GM21390 (cell line): Measurements from ENCODE around the gene HACD1.
A peak's percentile ranks its signal among the peaks of the same experiment; 100 is the strongest.

ENCODE experiments used
- ATAC-seq: cut with Tn5 transposase; IDR thresholded peaks from one replicate; pipeline ENCODE4 v1.9.1; 2021; ENCODE audit not compliant: unreplicated experiment

HACD1 gene

DNA sequence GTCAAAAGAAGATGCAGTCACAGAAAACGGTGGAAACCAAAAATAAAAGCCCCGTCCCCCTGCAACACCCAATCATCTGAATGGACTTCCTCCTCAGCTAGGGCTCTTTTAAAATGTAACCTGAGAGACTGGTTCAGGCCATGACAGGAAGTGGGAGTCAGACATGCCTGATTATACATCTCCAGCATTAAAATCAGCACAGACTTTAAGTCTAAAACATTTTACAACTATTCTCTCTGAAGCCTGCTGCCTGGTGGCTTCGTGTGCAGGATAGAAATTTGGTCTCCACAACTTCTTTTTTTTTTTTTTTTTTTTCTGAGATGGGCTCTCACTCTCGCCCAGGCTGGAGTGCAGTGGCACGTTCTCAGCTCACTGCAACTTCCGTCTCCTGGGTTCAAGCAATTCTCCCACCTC lies 30.3 kb downstream of the HACD1 start:
- ATAC-seq, result peak; percentile 55

DNA sequence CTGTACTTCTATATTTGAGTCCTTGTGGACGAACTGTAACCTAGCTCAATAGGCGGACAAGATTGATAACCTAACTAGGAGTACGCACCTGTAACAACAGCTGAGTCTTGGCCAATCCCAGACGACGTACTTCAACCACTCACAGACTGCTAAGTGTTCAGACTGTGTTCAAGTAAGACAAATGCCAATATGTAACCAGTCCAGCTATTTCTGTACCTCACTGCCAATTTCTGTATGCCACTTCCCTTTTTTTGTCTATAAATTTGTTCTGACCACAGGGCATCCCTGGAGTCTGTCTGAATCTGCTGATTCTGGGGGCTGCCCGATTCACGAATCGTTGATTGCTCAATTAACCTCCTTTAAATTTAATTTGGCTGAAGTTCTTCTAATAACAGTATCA lies 32.2 kb downstream of the HACD1 start:
- peak; percentile 77 for ATAC-seq

DNA sequence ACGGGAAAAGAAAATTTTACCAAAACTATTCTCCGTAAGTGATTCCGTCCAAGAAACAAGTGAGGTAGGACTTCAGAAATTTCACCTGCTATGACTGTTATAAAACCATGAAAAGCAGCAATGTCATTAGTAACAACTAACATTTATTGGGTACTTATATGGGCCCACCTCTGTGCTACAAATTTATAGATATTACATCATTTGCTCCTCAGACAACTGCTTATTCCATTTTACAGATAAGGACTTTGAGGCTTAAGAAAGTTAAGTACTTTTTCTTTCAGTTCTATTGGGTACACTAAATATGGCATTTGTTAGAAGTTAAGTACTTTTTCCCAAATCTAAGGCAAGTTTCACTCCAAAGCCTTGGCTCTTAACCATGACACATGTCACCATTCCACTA lies 36.3 kb downstream of the HACD1 start:
- no peak for ATAC-seq

DNA sequence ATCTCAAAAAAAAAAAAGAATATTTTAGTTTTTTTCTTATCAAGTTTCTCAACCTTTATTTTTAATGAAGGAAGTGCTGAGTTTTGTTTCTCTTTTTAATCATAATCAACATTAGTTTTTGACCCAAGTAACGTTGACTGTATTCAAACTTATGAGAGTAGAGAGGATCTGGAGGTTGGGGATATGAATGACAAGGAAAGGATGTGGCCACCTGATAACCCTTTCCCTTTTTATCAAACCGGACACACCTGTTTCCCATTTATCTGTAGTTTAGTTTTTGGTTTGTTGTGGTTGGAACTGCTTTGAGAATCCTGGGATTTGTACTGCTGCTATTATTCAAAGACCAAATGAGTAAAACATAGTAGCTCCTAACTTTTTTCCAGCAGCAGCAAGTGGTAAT lies 38.6 kb downstream of the HACD1 start:
- ATAC-seq, result no peak

DNA sequence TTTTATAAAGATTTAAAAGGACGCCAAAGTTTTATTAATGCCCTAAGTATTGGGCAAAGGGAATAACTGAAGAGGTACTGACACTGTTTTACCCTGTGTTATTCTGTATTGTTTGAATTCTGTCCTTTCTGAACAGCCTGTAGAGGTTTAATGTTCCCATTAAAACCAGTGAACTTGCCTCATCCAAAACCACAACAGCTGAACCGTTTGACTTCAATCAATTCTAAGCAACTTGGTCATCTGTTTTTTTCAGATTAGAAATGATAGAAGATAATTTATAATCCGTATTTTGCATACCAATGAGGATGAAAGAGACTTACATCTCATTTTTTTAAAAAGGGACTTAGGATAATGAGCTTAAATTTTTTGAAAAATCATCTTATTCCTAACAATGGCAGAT lies 40.4 kb downstream of the HACD1 start:
- ATAC-seq, result no peak

DNA sequence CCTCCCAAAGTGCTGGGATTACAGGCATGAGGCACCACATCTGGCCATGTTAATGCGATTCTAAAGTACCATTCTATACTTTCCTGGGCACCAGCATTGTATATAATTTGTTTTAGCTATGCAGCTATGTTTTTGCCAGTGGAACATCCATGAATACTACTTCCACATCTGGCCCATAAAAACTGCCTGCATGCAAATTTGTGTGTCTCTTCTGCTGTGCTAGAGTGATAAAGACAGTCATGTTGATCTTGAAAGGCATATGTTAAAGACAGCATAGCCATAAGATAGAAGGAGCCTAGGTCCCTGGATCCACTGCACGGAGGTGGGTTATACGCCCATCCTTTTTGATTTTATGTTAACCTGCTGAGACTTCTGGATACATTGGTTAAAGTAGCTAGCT lies 52.3 kb downstream of the HACD1 start:
- ATAC-seq, result no peak

DNA sequence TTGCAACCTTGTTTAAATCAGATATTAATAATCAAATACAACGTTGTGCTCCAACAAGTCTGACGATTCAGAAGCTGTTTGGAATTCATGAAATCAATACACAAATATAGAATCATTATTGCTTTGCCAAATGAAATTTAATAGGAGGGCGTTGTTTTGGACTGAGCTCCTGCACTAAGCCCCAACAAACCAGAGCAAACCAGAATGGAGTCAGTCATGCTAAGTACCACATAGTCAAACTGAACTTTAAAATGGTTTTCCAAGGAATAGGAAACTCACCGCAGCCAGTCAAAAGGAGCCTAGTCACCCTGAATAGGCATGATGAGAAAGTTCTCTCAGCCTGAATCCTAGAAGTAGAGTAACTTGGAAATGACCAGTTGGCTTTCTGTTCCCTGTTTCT lies 53.7 kb downstream of the HACD1 start:
- no peak for ATAC-seq

DNA sequence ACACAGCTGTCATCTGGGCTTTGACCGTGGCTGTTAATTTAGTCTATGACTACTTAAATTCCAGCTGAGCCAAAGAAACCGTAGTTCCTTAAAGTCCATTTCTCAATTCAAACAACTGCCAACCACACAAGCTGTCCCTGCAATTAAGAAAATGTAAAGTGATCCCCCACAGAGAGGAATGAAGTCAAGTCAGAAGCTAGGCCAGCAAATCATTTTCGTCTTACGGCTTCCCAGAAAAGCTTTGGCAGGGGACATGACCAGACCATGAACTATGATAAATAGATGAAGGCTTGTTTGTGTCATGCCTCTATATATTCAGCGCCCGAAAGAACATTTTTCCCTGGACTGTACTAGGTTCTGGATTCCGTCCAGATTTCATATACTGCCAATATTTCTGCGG lies 54.6 kb downstream of the HACD1 start:
- ATAC-seq, result no peak

DNA sequence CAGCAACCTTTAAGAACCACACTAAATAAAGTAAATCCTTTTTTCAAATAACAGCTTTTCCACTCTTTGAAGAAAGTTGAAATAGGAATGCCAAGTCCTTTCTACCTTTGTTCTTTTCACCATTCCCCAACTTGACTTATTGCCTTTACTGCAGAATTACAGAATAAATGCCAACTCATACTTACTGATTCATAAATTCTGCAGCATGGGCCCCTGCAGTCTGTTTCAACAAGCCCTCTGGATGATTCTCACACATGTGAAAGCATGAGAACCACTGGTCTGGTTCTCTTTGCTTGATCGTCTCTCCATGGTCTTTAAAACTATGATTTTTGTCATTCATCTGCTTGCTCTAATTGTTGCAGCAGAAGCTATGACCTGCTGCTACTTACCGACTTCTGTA lies 56.1 kb downstream of the HACD1 start:
- no peak for ATAC-seq

DNA sequence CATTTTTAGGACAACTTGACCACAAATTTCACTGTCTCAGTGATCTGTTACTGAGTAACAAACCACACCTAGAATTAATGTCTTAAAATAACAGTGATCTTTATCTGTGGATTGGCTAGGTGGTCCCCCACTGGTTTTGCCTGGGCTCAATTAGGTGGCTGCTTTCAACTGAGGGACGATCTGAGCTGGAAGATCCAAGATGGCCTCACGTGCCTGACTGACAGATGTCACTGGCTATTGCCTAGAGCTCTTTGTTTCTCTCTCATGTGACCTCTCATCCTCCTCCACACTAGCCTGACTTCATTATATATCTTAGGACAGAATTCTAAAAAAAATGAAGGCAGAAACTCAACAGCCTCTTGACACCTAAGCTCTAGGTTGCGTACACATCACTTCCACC lies 59.7 kb downstream of the HACD1 start:
- ATAC-seq, result no peak

DNA sequence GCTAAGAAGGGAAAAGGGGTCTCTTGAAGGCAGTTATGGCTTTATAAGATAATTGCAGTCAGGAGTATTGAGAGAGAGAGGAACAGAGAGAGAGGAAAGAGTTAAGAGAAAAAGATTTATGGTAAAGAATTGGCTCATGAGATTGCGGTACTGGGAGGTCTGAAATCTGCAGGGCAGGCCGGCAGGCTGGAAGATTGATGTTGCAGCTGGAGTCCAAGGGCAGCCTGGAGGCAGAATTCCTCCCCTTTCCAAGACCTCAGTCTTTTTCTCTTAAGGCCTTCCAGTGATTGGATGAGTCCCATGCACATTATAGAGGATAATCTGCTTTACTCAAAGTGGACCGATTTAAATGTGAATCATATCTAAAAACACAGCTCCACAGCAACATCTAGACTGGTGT lies 68.4 kb downstream of the HACD1 start:
- no peak for ATAC-seq

DNA sequence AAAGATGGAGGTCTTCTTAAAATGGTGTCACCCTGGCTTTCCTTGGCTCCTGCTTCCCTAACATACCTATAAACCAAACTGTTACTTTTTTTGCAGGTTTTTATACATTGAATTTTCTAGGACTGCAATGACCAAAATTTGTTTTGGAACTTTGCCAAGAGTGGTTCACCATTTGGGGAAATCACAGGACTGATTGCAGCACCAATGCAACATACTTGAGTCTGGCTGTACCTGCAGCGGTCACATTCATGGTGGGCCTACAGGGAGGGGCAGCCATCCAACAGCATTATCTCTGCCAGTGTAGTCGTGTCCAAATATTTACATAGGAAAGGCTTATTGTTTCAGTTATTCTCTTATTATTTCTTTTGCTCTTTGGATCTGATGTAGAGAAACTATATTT lies 69.0 kb downstream of the HACD1 start:
- ATAC-seq, result no peak

DNA sequence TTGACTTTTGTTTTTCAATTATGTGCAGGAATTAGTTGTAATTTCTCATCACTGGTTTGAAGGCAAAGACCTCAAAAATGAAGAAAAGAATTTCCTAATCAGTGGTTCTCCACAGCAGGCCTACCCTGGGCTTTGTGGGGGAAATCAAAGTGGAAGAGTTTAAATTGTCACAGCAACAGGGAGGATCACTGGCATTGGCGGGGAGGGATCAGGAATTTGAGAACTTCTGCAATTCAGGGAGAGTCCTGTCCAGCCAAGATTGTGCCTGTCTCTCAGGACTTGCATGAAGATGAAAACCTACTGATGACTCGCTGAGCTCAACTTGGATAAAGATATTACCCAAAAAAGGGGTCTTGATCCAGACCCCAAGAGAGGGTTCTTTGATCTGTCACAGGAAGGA lies 70.1 kb downstream of the HACD1 start:
- ATAC-seq, result no peak

DNA sequence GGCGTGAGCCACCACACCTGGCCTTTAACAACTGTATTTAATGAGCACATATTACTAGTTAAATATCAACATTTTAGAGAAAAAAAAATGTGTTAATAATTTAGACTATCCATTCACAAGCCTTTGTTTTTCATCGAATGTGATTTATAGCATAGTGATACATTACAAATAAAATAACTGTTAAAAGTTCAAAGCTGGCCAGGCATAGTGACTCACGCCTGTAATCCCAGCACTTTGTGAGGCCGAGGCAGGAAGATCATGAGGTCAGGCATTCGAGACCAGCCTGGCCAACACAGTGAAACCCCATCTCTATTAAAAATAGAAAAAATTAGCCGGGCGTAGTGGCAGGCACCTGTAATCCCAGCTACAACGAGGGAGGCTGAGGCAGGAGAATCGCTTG lies 72.7 kb downstream of the HACD1 start:
- ATAC-seq, result no peak
